BLaER1 (cell line): Measurements from ENCODE around the gene ZNF30.
"Not testable (repeated sequence)": the region's sequence is repeated elsewhere in the genome, so short reads cannot be mapped to it uniquely, and the experiment has no call there.

Source experiments
- H3K27ac ChIP-seq: shearing (Covaris generic); formaldehyde crosslinking; 2 replicates; pipeline ENCODE4 v1.8.1; 2022
- H3K27me3 ChIP-seq: shearing (Covaris generic); formaldehyde crosslinking; 2 replicates; pipeline ENCODE4 v1.8.1; 2022
- H3K36me3 ChIP-seq: shearing (Covaris generic); formaldehyde crosslinking; 2 replicates; pipeline ENCODE4 v1.8.1; 2022
- H3K4me1 ChIP-seq: shearing (Covaris generic); formaldehyde crosslinking; 2 replicates; pipeline ENCODE4 v1.8.1; 2022
- H3K4me2 ChIP-seq: shearing (Covaris generic); formaldehyde crosslinking; 2 replicates; pipeline ENCODE4 v1.8.1; 2022
- H3K4me3 ChIP-seq: shearing (Covaris generic); formaldehyde crosslinking; 2 replicates; pipeline ENCODE4 v1.8.1; 2022
- H3K9ac ChIP-seq: shearing (Covaris generic); formaldehyde crosslinking; 2 replicates; pipeline ENCODE4 v1.8.1; 2022
- H3K9me3 ChIP-seq: shearing (Covaris generic); formaldehyde crosslinking; 2 replicates; pipeline ENCODE4 v1.8.1; 2022
- H4K20me1 ChIP-seq: shearing (Covaris generic); formaldehyde crosslinking; 2 replicates; pipeline ENCODE4 v1.8.1; 2022
- Cebpa-rat ChIP-seq: shearing (Covaris generic); IDR thresholded peaks from 2 replicates; pipeline ENCODE4 v1.8.1; 2022

ZNF30 gene

GRCh38 chr19:34926685-34927375, at the start of gene ZNF30:
ZNF30 (plus strand) TSS chr19:34926903; CDS start chr19:34929948, 3,045 bp downstream.
- peaks cover 5% of the 10 kb centered on the region; the same call in 1 of the 2 replicates for H3K4me1 ChIP-seq
- H3K9ac ChIP-seq, result peak within 1 kb of the TSS; percentile 48
- H3K4me2 ChIP-seq, result peak within 1 kb of the TSS; percentile 72
- H3K9me3 ChIP-seq, result peaks cover 21% of the 10 kb centered on the region; the same call in 1 of the 2 replicates
- no peaks in the 10 kb centered on the region for H3K27me3 ChIP-seq
- TF ChIP-seq Cebpa-rat, result no peak
- H3K4me3 ChIP-seq, result peak within 1 kb of the TSS; percentile 70
- H3K27ac ChIP-seq, result no peak within 1 kb of the TSS
- no peaks in the 10 kb centered on the region for H4K20me1 ChIP-seq
- 0 out of 2 replicates have a peak, but pooled peaks cover 4% of the 10 kb centered on the region for H3K36me3 ChIP-seq

GRCh38 chr19:34879563-34879962, 47.1 kb upstream of the ZNF30 start:
- no peak overlapping the region for H3K27ac ChIP-seq
- 0 out of 2 replicates have a peak, but pooled peaks cover 4% of the 10 kb centered on the region for H3K9me3 ChIP-seq
- H3K4me2 ChIP-seq, result no peak overlapping the region
- no peaks in the 10 kb centered on the region for H4K20me1 ChIP-seq
- no peaks in the 10 kb centered on the region for H3K4me1 ChIP-seq
- H3K9ac ChIP-seq, result no peak overlapping the region
- H3K4me3 ChIP-seq, result no peak overlapping the region
- H3K36me3 ChIP-seq, result no peaks in the 10 kb centered on the region
- TF ChIP-seq Cebpa-rat, result no peak
- H3K27me3 ChIP-seq, result no peaks in the 10 kb centered on the region

GRCh38 chr19:34880034-34880433, 46.7 kb upstream of the ZNF30 start:
- H4K20me1 ChIP-seq, result no peaks in the 10 kb centered on the region
- H3K36me3 ChIP-seq, result no peaks in the 10 kb centered on the region
- no peaks in the 10 kb centered on the region for H3K27me3 ChIP-seq
- H3K4me3 ChIP-seq, result no peak overlapping the region
- peaks cover 8% of the 10 kb centered on the region for H3K9me3 ChIP-seq
- TF ChIP-seq Cebpa-rat, result no peak
- H3K4me2 ChIP-seq, result no peak overlapping the region
- H3K27ac ChIP-seq, result no peak overlapping the region
- no peak overlapping the region for H3K9ac ChIP-seq
- no peaks in the 10 kb centered on the region for H3K4me1 ChIP-seq

GRCh38 chr19:34881982-34882381, 44.7 kb upstream of the ZNF30 start:
- Histone ChIP-seq H3K4me3 (no peak overlapping the region), H3K9ac (no peak overlapping the region), H4K20me1 (no peaks in the 10 kb centered on the region), H3K9me3 (peaks cover 19% of the 10 kb centered on the region), H3K4me2 (no peak overlapping the region), H3K4me1 (no peaks in the 10 kb centered on the region), H3K27me3 (no peaks in the 10 kb centered on the region), H3K27ac (no peak overlapping the region), H3K36me3 (0 out of 2 replicates have a peak, but pooled peaks cover 6% of the 10 kb centered on the region)
- no peak for TF ChIP-seq Cebpa-rat

GRCh38 chr19:34888091-34888490, 38.6 kb upstream of the ZNF30 start:
- Histone ChIP-seq H3K4me2 (no peak overlapping the region), H4K20me1 (no peaks in the 10 kb centered on the region), H3K9me3 (peaks cover 32% of the 10 kb centered on the region), H3K9ac (no peak overlapping the region), H3K27ac (no peak overlapping the region), H3K4me1 (no peaks in the 10 kb centered on the region), H3K4me3 (no peak overlapping the region), H3K27me3 (no peaks in the 10 kb centered on the region), H3K36me3 (0 out of 2 replicates have a peak, but pooled peaks cover 6% of the 10 kb centered on the region)
- no peak for TF ChIP-seq Cebpa-rat

GRCh38 chr19:34900245-34900644, 26.5 kb upstream of the ZNF30 start:
- no peak for TF ChIP-seq Cebpa-rat
- no peak overlapping the region for H3K27ac ChIP-seq

GRCh38 chr19:34904664-34905527, 21.8 kb upstream of the ZNF30 start:
- H3K4me3 ChIP-seq, result no peak overlapping the region
- H3K27ac ChIP-seq, result no peak overlapping the region
- H3K27me3 ChIP-seq, result no peaks in the 10 kb centered on the region
- no peak overlapping the region for H3K9ac ChIP-seq
- H3K4me2 ChIP-seq, result no peak overlapping the region
- H4K20me1 ChIP-seq, result no peaks in the 10 kb centered on the region
- no peaks in the 10 kb centered on the region for H3K36me3 ChIP-seq
- peaks cover 37% of the 10 kb centered on the region for H3K9me3 ChIP-seq
- H3K4me1 ChIP-seq, result no peaks in the 10 kb centered on the region
- no peak for TF ChIP-seq Cebpa-rat

More at GRCh38 chr19:34900245-34900644, 26.5 kb upstream of the ZNF30 start:
- no peaks in the 10 kb centered on the region for H4K20me1 ChIP-seq
- no peaks in the 10 kb centered on the region for H3K27me3 ChIP-seq
- no peak overlapping the region for H3K9ac ChIP-seq
- H3K36me3 ChIP-seq, result no peaks in the 10 kb centered on the region
- H3K9me3 ChIP-seq, result peaks cover 25% of the 10 kb centered on the region
- H3K4me2 ChIP-seq, result no peak overlapping the region
- no peak overlapping the region for H3K4me3 ChIP-seq
- no peaks in the 10 kb centered on the region for H3K4me1 ChIP-seq

GRCh38 chr19:34910770-34911169, 15.9 kb upstream of the ZNF30 start:
- Histone ChIP-seq H3K9me3 (peaks cover 20% of the 10 kb centered on the region), H3K4me2 (no peak overlapping the region), H3K27me3 (no peaks in the 10 kb centered on the region), H3K4me3 (no peak overlapping the region), H4K20me1 (no peaks in the 10 kb centered on the region), H3K27ac (no peak overlapping the region), H3K36me3 (no peaks in the 10 kb centered on the region), H3K4me1 (no peaks in the 10 kb centered on the region), H3K9ac (no peak overlapping the region)
- TF ChIP-seq Cebpa-rat, result no peak

GRCh38 chr19:34917144-34917543, 9.6 kb upstream of the ZNF30 start:
- peaks cover 51% of the 10 kb centered on the region for H3K9me3 ChIP-seq
- H3K27me3 ChIP-seq, H3K4me3 ChIP-seq, H3K27ac ChIP-seq, H3K4me1 ChIP-seq, H3K36me3 ChIP-seq, H4K20me1 ChIP-seq, H3K9ac ChIP-seq, H3K4me2 ChIP-seq: not testable (repeated sequence)

- Histone ChIP-seq H3K4me1 (no peaks in the 10 kb centered on the region), H4K20me1 (no peaks in the 10 kb centered on the region), H3K27me3 (no peaks in the 10 kb centered on the region), H3K27ac (no peak overlapping the region), H3K9ac (no peak overlapping the region), H3K4me3 (no peak overlapping the region), H3K9me3 (peaks cover 51% of the 10 kb centered on the region), H3K36me3 (no peaks in the 10 kb centered on the region), H3K4me2 (no peak overlapping the region)
- no peak for TF ChIP-seq Cebpa-rat
Measured at GRCh38 chr19:34918190-34918589, 8.5 kb upstream of the ZNF30 start.

- peaks cover 58% of the 10 kb centered on the region for H3K9me3 ChIP-seq
- not testable (repeated sequence) for H3K4me3 ChIP-seq, H3K27ac ChIP-seq, H3K9ac ChIP-seq, H3K36me3 ChIP-seq, H3K27me3 ChIP-seq, H3K4me1 ChIP-seq, H3K4me2 ChIP-seq, H4K20me1 ChIP-seq
Measured at GRCh38 chr19:34920090-34920786, 6.5 kb upstream of the ZNF30 start.
